ENCODE measurements around the gene SPATS1.

GRCh38 chr6:44342489-44342888, at the start of gene SPATS1:
- TF ChIP-seq, protein P1, sequence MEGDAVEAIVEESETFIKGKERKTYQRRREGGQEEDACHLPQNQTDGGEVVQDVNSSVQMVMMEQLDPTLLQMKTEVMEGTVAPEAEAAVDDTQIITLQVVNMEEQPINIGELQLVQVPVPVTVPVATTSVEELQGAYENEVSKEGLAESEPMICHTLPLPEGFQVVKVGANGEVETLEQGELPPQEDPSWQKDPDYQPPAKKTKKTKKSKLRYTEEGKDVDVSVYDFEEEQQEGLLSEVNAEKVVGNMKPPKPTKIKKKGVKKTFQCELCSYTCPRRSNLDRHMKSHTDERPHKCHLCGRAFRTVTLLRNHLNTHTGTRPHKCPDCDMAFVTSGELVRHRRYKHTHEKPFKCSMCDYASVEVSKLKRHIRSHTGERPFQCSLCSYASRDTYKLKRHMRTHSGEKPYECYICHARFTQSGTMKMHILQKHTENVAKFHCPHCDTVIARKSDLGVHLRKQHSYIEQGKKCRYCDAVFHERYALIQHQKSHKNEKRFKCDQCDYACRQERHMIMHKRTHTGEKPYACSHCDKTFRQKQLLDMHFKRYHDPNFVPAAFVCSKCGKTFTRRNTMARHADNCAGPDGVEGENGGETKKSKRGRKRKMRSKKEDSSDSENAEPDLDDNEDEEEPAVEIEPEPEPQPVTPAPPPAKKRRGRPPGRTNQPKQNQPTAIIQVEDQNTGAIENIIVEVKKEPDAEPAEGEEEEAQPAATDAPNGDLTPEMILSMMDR (conservative IDR thresholded peaks at IDR 0.05; ENCODE audit: low read depth, low read length) = no peak
- TF ChIP-seq CHD1 (IDR thresholded peaks at IDR 0.05; ENCODE audit: low read depth, low read length) (no peak), POLR2A (IDR thresholded peaks at IDR 0.05; ENCODE audit: low read depth, low read length) (no peak), BHLHE40 (IDR thresholded peaks at IDR 0.05; ENCODE audit: low read depth, low read length) (no peak)
